Measurements from ENCODE around the gene PDZD2.

GRCh38 chr5:31703757-31704156 lies 64.8 kb downstream of the PDZD2 start:
- TF ChIP-seq, protein P1, sequence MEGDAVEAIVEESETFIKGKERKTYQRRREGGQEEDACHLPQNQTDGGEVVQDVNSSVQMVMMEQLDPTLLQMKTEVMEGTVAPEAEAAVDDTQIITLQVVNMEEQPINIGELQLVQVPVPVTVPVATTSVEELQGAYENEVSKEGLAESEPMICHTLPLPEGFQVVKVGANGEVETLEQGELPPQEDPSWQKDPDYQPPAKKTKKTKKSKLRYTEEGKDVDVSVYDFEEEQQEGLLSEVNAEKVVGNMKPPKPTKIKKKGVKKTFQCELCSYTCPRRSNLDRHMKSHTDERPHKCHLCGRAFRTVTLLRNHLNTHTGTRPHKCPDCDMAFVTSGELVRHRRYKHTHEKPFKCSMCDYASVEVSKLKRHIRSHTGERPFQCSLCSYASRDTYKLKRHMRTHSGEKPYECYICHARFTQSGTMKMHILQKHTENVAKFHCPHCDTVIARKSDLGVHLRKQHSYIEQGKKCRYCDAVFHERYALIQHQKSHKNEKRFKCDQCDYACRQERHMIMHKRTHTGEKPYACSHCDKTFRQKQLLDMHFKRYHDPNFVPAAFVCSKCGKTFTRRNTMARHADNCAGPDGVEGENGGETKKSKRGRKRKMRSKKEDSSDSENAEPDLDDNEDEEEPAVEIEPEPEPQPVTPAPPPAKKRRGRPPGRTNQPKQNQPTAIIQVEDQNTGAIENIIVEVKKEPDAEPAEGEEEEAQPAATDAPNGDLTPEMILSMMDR (IDR thresholded peaks at IDR 0.05; ENCODE audit: poor library complexity, severe bottlenecking), result no peak
- TF ChIP-seq TAF1 (IDR thresholded peaks at IDR 0.05; ENCODE audit: low read depth) (no peak), MXI1 (conservative IDR thresholded peaks at IDR 0.05; ENCODE audit: poor library complexity, severe bottlenecking) (no peak), POLR2AphosphoS5 (IDR thresholded peaks at IDR 0.05) (no peak), EZH2 (IDR thresholded peaks at IDR 0.05; ENCODE audit: borderline replicate concordance, insufficient read depth, low read length, poor library complexity, severe bottlenecking) (no peak), EP300 (conservative IDR thresholded peaks at IDR 0.05; ENCODE audit: poor library complexity, severe bottlenecking) (no peak), SMC3 (conservative IDR thresholded peaks at IDR 0.05; ENCODE audit: poor library complexity) (no peak)
